Measurements from ENCODE around the gene NUP205.

GRCh38 chr7:135683609-135684008, 125.9 kb downstream of the NUP205 start:
- no peak for TF ChIP-seq CTCF (IDR thresholded peaks at IDR 0.05; ENCODE audit: low read depth, low read length)
- TF ChIP-seq EZH2phosphoT487 (IDR thresholded peaks at IDR 0.05; ENCODE audit: low read depth): no peak
